Measurements from ENCODE around the gene IDNK. TPM values are rescaled to one million over a fixed set of nuclear protein-coding genes. Genes with fewer than 3 reads are reported as not detected.

Gene IDNK
- total and polyA plus RNA-seq, 10 of the 15 experiments (the other 5 are each of a cell fraction or from before 2014, with no cell fraction given), result 7.0 to 19.1 (median 10.6) TPM

DNA sequence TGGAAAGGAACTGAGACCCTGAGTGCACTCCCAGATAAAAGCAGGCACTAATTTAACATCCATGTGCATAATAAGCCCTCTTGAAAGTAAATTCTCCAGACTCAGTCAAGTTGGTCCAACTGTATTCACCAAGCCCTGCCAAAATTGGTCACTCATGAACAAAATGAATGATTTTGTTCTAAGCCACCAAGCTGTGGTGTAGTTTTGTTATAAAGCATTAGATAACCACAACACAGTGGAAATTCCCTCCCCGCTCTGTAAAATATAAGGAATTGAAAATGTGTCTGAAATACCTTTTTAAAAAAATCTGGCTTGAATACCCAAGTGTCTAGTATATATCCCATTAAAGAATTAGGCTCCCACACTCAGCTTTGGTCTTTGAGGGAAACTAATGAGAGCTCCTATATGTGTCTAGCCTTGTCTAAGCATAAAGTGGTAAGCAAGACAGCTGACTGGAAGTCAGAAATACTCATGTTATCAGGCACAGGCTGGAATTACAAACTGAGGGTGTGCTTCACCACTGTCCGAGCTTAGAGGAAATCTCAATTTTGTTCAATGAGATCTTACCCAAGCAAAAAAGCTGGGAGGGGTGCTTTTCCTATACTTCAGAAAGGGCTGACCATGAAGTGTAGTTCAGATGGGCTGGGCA lies 33.2 kb downstream of the IDNK start (continued):
- TF ChIP-seq BMI1 (IDR thresholded peaks at IDR 0.05; ENCODE audit: borderline replicate concordance) (no peak), MEF2B (IDR thresholded peaks at IDR 0.05; ENCODE audit: partially characterized antibody, poor library complexity, severe bottlenecking) (peak; percentile 40), NFXL1 (IDR thresholded peaks at IDR 0.05; ENCODE audit: borderline replicate concordance) (no peak), ZNF24 (IDR thresholded peaks at IDR 0.05) (peak; percentile 84), KLF5 (IDR thresholded peaks at IDR 0.05; ENCODE audit: partially characterized antibody) (no peak), TAF1 (IDR thresholded peaks at IDR 0.05; ENCODE audit: borderline replicate concordance, low read depth, low read length) (no peak), STAT3 (IDR thresholded peaks at IDR 0.05; ENCODE audit: low read depth, low read length) (no peak), ATF7 (IDR thresholded peaks at IDR 0.05; ENCODE audit: low read depth) (no peak), JUND (IDR thresholded peaks at IDR 0.05; ENCODE audit: low read depth, low read length) (no peak), GABPA (IDR thresholded peaks at IDR 0.05; ENCODE audit: low read depth) (no peak), RAD51 (IDR thresholded peaks at IDR 0.05) (no peak), SREBF2 (IDR thresholded peaks at IDR 0.05; ENCODE audit: low read length) (no peak), ZNF274 (IDR thresholded peaks at IDR 0.05; ENCODE audit: insufficient read depth, insufficient read length) (no peak), DPF2 (IDR thresholded peaks at IDR 0.05) (no peak), TBL1XR1 (IDR thresholded peaks at IDR 0.05; ENCODE audit: low read depth, low read length) (no peak), POLR2AphosphoS2 (IDR thresholded peaks at IDR 0.05; ENCODE audit: low read depth, low read length) (no peak)
- TF ChIP-seq, protein P1, sequence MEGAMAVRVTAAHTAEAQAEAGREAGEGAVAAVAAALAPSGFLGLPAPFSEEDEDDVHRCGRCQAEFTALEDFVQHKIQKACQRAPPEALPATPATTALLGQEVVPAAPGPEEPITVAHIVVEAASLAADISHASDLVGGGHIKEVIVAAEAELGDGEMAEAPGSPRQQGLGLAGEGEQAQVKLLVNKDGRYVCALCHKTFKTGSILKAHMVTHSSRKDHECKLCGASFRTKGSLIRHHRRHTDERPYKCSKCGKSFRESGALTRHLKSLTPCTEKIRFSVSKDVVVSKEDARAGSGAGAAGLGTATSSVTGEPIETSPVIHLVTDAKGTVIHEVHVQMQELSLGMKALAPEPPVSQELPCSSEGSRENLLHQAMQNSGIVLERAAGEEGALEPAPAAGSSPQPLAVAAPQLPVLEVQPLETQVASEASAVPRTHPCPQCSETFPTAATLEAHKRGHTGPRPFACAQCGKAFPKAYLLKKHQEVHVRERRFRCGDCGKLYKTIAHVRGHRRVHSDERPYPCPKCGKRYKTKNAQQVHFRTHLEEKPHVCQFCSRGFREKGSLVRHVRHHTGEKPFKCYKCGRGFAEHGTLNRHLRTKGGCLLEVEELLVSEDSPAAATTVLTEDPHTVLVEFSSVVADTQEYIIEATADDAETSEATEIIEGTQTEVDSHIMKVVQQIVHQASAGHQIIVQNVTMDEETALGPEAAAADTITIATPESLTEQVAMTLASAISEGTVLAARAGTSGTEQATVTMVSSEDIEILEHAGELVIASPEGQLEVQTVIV (IDR thresholded peaks at IDR 0.05; ENCODE audit: borderline replicate concordance, partially characterized antibody), result no peak
- TF ChIP-seq, protein P2, sequence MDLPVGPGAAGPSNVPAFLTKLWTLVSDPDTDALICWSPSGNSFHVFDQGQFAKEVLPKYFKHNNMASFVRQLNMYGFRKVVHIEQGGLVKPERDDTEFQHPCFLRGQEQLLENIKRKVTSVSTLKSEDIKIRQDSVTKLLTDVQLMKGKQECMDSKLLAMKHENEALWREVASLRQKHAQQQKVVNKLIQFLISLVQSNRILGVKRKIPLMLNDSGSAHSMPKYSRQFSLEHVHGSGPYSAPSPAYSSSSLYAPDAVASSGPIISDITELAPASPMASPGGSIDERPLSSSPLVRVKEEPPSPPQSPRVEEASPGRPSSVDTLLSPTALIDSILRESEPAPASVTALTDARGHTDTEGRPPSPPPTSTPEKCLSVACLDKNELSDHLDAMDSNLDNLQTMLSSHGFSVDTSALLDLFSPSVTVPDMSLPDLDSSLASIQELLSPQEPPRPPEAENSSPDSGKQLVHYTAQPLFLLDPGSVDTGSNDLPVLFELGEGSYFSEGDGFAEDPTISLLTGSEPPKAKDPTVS (IDR thresholded peaks at IDR 0.05; ENCODE audit: low read depth, low read length), result no peak
- TF ChIP-seq, protein P3, sequence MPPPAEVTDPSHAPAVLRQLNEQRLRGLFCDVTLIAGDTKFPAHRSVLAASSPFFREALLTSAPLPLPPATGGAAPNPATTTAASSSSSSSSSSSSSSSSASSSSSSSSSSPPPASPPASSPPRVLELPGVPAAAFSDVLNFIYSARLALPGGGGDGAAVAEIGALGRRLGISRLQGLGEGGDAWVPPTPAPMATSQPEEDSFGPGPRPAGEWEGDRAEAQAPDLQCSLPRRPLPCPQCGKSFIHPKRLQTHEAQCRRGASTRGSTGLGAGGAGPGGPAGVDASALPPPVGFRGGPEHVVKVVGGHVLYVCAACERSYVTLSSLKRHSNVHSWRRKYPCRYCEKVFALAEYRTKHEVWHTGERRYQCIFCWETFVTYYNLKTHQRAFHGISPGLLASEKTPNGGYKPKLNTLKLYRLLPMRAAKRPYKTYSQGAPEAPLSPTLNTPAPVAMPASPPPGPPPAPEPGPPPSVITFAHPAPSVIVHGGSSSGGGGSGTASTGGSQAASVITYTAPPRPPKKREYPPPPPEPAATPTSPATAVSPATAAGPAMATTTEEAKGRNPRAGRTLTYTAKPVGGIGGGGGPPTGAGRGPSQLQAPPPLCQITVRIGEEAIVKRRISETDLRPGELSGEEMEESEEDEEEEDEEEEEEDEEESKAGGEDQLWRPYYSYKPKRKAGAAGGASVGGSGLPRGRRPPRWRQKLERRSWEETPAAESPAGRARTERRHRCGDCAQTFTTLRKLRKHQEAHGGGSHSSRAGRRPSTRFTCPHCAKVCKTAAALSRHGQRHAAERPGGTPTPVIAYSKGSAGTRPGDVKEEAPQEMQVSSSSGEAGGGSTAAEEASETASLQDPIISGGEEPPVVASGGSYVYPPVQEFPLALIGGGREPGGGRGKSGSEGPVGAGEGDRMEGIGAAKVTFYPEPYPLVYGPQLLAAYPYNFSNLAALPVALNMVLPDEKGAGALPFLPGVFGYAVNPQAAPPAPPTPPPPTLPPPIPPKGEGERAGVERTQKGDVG (CRISPR knock-in tag; IDR thresholded peaks at IDR 0.05), result no peak
- TF ChIP-seq, protein P4, sequence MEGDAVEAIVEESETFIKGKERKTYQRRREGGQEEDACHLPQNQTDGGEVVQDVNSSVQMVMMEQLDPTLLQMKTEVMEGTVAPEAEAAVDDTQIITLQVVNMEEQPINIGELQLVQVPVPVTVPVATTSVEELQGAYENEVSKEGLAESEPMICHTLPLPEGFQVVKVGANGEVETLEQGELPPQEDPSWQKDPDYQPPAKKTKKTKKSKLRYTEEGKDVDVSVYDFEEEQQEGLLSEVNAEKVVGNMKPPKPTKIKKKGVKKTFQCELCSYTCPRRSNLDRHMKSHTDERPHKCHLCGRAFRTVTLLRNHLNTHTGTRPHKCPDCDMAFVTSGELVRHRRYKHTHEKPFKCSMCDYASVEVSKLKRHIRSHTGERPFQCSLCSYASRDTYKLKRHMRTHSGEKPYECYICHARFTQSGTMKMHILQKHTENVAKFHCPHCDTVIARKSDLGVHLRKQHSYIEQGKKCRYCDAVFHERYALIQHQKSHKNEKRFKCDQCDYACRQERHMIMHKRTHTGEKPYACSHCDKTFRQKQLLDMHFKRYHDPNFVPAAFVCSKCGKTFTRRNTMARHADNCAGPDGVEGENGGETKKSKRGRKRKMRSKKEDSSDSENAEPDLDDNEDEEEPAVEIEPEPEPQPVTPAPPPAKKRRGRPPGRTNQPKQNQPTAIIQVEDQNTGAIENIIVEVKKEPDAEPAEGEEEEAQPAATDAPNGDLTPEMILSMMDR (IDR thresholded peaks at IDR 0.05 in 2 of 3, conservative IDR thresholded peaks at IDR 0.05 in 1 of 3; ENCODE audit: control insufficient read depth in 2 of 3, extremely low read depth in 1 of 3, insufficient read depth in 1 of 3, low read depth in 3 of 3, low read length in 3 of 3), result no peak
